Adrenal gland (tissue), 12 donors: ENCODE results near the gene DHFR2. TPM values are rescaled to one million over a fixed set of nuclear protein-coding genes. Genes with fewer than 3 reads are reported as not detected.

Experiments
- DNase-seq, 7 donors: peaks; one replicate each; pipeline ENCODE4 v3.0.0-alpha.2; 2019 to 2020
- H3K27ac ChIP-seq, 5 donors: fragments of 200-600 bp; sonication (generic) in 4 of 5; 1 replicate in 3 of 5; 2 replicates in 2 of 5; pipeline versions ENCODE4 v1.5.1 to v1.8.0; 2016 to 2020; ENCODE audit warnings: mild to moderate bottlenecking in 1 of 5
- H3K27me3 ChIP-seq: fragments of 200-600 bp; 2 replicates; pipeline ENCODE4 v1.8.0; 2021
- H3K36me3 ChIP-seq, 2 donors: fragments of 200-600 bp; replicated peaks in 1 of 2; 1 replicate in 1 of 2; 2 replicates in 1 of 2; pipeline versions ENCODE4 v1.5.1 to v1.8.0; 2018 to 2022
- H3K4me1 ChIP-seq, 2 donors: fragments of 200-600 bp; replicated peaks in 1 of 2; 1 replicate in 1 of 2; 2 replicates in 1 of 2; pipeline versions ENCODE4 v1.5.1 to v1.8.0; 2018 to 2021
- H3K4me3 ChIP-seq, 4 donors: fragments of 200-600 bp; sonication (generic) in 3 of 4; one replicate each; pipeline ENCODE4 v1.5.1; 2016 to 2018
- H3K9me3 ChIP-seq, 3 donors: fragments of 200-600 bp; sonication (generic) in 1 of 3; replicated peaks in 1 of 3; 1 replicate in 2 of 3; 2 replicates in 1 of 3; pipeline versions ENCODE4 v1.5.1 to v1.8.0; 2016 to 2021
- POLR2A ChIP-seq, 2 donors: fragments of 450-650 bp; IDR thresholded peaks; one replicate each; pipeline ENCODE4 v1.6.1; 2017; ENCODE audit warnings: antibody characterized with exemption in 2 of 2, mild to moderate bottlenecking in 2 of 2, moderate library complexity in 1 of 2
- WGBS, 4 donors: extraction: QIAGEN DNeasy Blood & Tissue Kit in 2 of 4; methylation state at CpG; one replicate each; pipeline versions ENCODE4 v1.1.5 to v1.1.7; 2013 to 2017; 5-methylcytosine and 5-hydroxymethylcytosine counted together
- intact Hi-C, 2 donors: fragments of 100-400 bp; cut with DNase I; formaldehyde crosslinking; loops; one replicate each; pipeline versions ENCODE4 v1.14.1 to v1.15.0; 2022 to 2023
- polyA plus RNA-seq, 3 donors: library from polyadenylated mRNA; stranded (reverse); fragments of 200-250 nt in 2 of 3; fragments of 350-450 nt in 1 of 3; fragmentation: Illumina TruSeq in 1 of 3; extraction: RNeasy Lipid Tissue Mini Kit (QIAGEN cat#74804) in 1 of 3; gene quantifications; one replicate each; pipeline ENCODE4 v1.2.3, GENCODE V29; 2013 to 2014
- total RNA-seq, 9 donors: library from RNA; depleted of rRNA in 4 of 9; stranded (reverse); fragments of >200 nt in 4 of 9; fragments of 120-200 nt in 1 of 9; fragmentation: NEBNext Ultra II Directional in 1 of 9; extraction: Animal tissue kit (Norgen Biotek cat#: 25700) in 1 of 9; gene quantifications; one replicate each; pipeline versions ENCODE4 v1.1.0 to v1.2.4, GENCODE V29; 2013 to 2023
- TF ChIP-seq, protein P1 (sequence below), 6 experiments: fragments of 450-650 bp in 4 of 6; fragments of 200-600 bp in 2 of 6; sonication (generic) in 1 of 6; IDR thresholded peaks; 1 replicate in 5 of 6; 2 replicates in 1 of 6; pipeline versions ENCODE4 v1.5.1 to v1.8.0; 2016 to 2021; ENCODE audit warnings: antibody characterized with exemption in 6 of 6, mild to moderate bottlenecking in 2 of 6, moderate library complexity in 1 of 6
- donor health status: healthy with polysubstance abuse.
- donor health status: Bipolar disorder and iron deficiency.
- donor health status: DM: yes; HTN: yes; CAD: no.
- donor health status: DM: no; HTN: no; CAD: no.
- donor health status: DM: no; HTN: no; CAD: no.
- donor health status: DM: yes; HTN: yes; CAD: no.

The DHFR2 gene
- total and polyA plus RNA-seq, 12 donors: 2.3 to 12.3 (median 7.2) TPM

- Histone ChIP-seq H3K4me3 (no peak overlapping the region), H3K4me1 (peaks cover 5% of the 10 kb centered on the region in 2 donors), H3K27me3 (no peaks in the 10 kb centered on the region), H3K27ac (no peak overlapping the region), H3K36me3 (peaks cover 0 to 7% of the 10 kb centered on the region in 2 donors), H3K9me3 (no peaks in the 10 kb centered on the region)
- DNase-seq: no peak
- no peak for TF ChIP-seq POLR2A (IDR thresholded peaks at IDR 0.05)
- TF ChIP-seq, protein P1, sequence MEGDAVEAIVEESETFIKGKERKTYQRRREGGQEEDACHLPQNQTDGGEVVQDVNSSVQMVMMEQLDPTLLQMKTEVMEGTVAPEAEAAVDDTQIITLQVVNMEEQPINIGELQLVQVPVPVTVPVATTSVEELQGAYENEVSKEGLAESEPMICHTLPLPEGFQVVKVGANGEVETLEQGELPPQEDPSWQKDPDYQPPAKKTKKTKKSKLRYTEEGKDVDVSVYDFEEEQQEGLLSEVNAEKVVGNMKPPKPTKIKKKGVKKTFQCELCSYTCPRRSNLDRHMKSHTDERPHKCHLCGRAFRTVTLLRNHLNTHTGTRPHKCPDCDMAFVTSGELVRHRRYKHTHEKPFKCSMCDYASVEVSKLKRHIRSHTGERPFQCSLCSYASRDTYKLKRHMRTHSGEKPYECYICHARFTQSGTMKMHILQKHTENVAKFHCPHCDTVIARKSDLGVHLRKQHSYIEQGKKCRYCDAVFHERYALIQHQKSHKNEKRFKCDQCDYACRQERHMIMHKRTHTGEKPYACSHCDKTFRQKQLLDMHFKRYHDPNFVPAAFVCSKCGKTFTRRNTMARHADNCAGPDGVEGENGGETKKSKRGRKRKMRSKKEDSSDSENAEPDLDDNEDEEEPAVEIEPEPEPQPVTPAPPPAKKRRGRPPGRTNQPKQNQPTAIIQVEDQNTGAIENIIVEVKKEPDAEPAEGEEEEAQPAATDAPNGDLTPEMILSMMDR (IDR thresholded peaks at IDR 0.05): no peak
- intact Hi-C loops: no loop called here
- 95 to 97% (median 96%) methylated on average over 6 of the region's 6 CpGs for WGBS, 4 donors
Observed at GRCh38 chr3:94070341-94070911, 7.7 kb upstream of the DHFR2 start.

DNA sequence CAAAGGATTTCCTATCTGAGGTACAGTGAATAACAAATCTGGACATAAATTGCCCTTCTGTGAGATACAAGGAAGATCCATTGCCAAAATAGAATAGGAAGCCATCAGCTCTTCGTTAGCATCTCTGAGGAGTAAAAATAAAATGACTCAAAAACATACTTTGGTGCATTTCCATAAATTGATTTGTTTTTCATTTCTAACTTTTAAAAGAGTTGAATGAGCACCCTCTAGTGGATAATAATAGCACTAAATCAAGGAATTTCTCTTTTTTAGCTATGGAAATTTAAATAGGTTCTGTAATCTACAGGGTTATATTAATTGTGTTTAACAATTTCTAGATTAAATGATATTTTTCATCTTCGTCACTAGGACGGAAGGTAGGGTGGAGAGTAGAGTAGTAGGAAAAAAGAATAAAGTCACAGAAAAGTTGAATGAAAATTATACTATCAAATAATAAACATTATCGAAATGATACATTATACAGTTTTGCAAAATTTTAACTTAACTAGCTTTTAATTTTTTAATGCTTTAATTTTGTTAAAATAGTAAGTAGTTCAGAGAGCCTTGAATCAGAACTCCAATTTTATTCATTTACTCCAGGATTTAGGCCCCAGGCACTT, 6.6 kb upstream of the DHFR2 start:
- intact Hi-C loops: loop anchor here (10.0 kb wide), 1 partner anchor 65 kb away; no protein-coding TSS in a partner anchor
- Histone ChIP-seq H3K9me3 (no peaks in the 10 kb centered on the region), H3K36me3 (peaks cover 0 to 7% of the 10 kb centered on the region in 2 donors), H3K27me3 (no peaks in the 10 kb centered on the region), H3K4me3 (no peak overlapping the region), H3K27ac (no peak overlapping the region), H3K4me1 (peaks cover 6 to 7% of the 10 kb centered on the region in 2 donors)
- no peak for DNase-seq
- no peak for TF ChIP-seq POLR2A (IDR thresholded peaks at IDR 0.05)
- TF ChIP-seq, protein P1 (IDR thresholded peaks at IDR 0.05): peak; percentile 17 to 73 (median 58)
- WGBS, 4 donors: 39 to 51% (median 48%) methylated on average over 4 of the region's 4 CpGs

GRCh38 chr3:94066506-94067500, 4.1 kb upstream of the DHFR2 start:
- peaks cover 13 to 18% of the 10 kb centered on the region in 2 donors for H3K4me1 ChIP-seq
- no peak for TF ChIP-seq POLR2A (IDR thresholded peaks at IDR 0.05)
- TF ChIP-seq, protein P1 (IDR thresholded peaks at IDR 0.05): no peak
- H3K4me3 ChIP-seq: no peak overlapping the region
- no peak for DNase-seq
- intact Hi-C loops: loop anchor here (10.0 kb wide), 1 partner anchor 62 kb away; no protein-coding TSS in a partner anchor
- H3K27ac ChIP-seq: no peak overlapping the region
- peaks cover 0 to 3% of the 10 kb centered on the region in 2 donors for H3K36me3 ChIP-seq
- H3K27me3 ChIP-seq: no peaks in the 10 kb centered on the region
- H3K9me3 ChIP-seq: no peaks in the 10 kb centered on the region
- WGBS, 4 donors: 89 to 92% (median 90%) methylated on average over 6 of the region's 6 CpGs
